Left forelimb (tissue), 1 donor: ENCODE results near the gene KLRC3.
"Not testable (repeated sequence)": the region's sequence is repeated elsewhere in the genome, so short reads cannot be mapped to it uniquely, and the experiment has no call there.

Experiments used
- DNase-seq: peaks from one replicate; pipeline ENCODE4 v3.0.0-alpha.2; 2018; ENCODE audit warnings: low spot score

Gene KLRC3

DNA sequence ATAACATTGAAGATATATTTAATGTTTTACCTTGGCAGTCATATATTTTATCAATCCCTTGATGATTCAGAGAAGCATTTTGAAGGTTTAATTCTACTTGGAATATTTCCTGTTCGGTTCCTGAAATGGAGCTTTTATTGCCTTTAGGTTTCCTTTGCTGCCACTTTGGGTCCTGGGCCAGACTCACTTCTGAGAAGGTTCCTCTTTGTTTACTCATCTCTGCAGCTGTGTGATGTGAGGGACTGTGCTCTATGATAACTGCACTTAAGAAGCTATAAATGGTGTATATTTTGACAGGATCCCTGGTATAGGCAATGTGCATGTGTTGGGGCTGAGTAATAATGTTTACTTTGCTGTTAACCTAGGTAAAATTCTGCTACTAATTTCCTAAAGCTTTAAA is at the start of gene KLRC3:
KLRC3 (minus strand) TSS at position 262 of the 400 bp plus-strand sequence; CDS start at position 217, 45 bp downstream.
- not testable (repeated sequence) for DNase-seq

DNA sequence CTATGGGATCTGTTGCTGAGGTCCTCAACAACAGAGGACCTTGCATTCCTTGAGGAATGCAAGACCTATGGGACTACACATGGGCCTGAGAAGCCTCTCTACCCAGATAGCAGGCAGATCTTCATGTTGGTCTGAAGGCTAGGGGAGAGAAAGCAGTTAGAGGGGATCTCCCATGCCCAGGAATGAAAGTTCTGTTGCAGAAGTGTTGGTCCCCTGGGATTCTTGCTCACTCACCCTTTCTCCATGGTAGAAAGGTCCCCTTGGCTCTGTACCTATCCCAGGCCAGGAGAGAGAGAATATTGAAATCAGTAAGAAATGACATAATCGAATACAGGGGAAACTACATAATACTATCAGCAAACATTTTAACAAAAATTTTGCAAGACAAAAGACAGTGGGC is 49.3 kb upstream of the KLRC3 start:
- no peak for DNase-seq

- no peak for DNase-seq
Measured at GRCh38 chr12:10466311-10466710, 45.9 kb upstream of the KLRC3 start.

DNA sequence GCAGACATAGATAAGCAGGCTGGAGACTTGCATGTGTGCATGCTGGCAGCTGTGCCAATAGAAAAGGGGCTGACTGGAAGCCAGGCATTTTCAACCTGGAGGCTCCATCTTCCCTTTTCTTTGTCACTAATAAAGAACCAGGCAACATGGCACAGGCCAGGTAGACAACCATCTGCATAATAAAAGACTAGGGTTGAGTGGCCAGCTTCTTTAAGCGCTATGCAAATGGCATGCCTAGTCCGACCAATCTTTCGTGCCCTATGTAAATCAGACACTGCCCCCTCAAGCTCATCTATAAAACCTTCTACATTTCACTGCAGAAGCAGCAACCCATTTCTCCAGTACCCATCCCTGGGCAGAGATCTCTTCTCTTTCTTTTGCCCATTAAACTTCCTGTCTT is 37.4 kb upstream of the KLRC3 start:
- DNase-seq = no peak

- no peak for DNase-seq
Measured at GRCh38 chr12:10456856-10457255, 36.5 kb upstream of the KLRC3 start.

DNA sequence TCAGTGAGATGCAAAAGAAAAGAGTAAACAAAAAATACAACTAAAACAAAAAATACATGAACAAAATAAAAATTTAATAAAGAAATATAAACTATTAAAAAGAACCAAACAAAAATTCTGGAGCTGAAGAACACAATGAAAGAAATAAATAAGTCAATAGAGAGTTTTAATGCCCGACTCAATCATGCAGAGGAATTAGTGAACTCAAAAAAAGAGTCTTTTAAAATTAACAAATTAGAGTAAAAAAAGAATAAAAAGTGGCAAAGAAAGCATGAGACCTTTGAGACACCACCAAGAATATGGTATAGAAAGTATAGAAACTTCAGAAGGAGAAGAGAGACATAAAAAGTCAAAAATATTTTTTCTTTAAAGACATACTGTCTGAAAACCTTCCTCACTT is 35.4 kb upstream of the KLRC3 start:
- DNase-seq = no peak

DNA sequence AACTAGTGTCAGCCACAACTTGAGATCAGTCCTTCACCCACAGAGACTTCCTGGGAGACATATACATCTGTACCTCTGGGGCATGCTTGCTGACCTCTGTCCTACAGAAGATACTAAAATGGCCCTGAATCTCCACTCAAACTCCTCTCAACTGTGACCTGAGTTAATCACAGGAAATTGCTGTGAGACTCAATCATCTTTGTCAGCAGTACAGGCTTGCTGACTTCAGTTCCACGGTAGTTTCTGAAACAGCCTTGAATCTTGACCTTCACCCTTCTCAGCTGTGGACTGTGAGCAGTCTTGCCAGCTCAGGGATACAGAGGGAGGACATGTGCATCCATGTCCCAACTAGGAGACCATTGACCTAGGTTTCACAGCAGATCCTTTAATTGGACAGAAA is 34.1 kb upstream of the KLRC3 start:
- DNase-seq = no peak

- no peak for DNase-seq
Measured at GRCh38 chr12:10453156-10453555, 32.8 kb upstream of the KLRC3 start, which contains the start of gene KLRC1. Gene KLRC1, minus strand, starts transcription at chr12:10453377. Its CDS starts 2,221 bp downstream, at chr12:10451156.

DNA sequence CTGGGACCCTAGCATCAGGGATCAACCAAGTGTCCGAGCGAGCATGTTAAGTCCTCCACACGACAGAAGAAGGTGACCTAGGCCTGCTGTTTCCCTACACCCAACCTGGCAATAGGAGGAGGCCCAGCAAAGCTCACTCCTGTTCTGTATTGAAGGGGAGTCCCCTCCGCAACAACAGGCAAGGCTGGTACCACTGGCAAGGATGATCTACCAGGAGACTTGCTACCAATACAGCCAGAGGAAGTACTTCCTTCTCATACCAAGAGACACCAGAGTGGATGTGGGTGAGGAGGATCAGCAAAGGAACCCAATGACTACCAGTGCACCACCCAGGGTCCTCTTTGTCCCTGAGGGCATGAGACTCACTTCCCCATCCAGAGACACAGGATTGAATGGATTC is 27.8 kb upstream of the KLRC3 start:
- DNase-seq = no peak

GRCh38 chr12:10446052-10446451 is 25.7 kb upstream of the KLRC3 start:
- DNase-seq = not testable (repeated sequence)

DNA sequence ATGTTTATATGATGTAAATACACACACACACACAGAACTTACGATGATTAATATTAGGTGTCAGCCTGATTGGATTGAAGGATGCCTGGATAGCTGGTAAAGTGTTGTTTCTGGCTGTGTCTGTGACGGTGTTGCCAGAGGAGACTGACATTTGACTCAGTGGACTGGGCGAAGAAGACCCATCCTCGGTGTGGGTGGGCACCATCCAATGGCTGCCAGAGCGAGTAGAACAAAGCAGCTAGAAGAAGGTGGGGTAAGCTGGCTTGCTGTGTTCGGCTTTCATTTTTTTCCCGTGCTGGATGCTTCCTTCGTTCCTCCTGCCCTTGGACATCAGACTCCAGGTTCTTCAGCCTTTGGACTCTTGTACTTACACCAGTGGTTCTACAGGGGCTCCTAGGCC is 20.7 kb upstream of the KLRC3 start:
- not testable (repeated sequence) for DNase-seq

- DNase-seq = not testable (repeated sequence)
Measured at GRCh38 chr12:10439608-10440274, 19.3 kb upstream of the KLRC3 start.

DNA sequence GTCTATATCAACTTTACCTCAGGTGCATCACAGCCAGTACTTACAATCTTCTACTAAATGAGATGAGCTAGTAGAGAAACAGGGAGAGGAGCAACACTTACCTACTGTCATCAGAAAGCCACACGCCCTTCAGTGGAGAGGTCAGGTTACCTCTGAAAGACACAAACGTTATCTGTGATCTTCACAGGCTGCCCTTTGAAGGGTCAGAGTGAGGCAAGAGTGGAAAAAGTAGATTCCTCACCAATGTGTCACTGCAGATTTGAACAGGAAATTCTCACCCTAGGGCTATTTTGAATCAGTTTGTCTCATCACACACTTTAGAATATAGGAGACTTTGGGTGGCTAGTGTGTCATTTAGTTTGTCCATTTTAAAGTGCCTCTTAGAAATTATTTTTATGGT is 17.2 kb upstream of the KLRC3 start:
- DNase-seq = not testable (repeated sequence)

GRCh38 chr12:10435816-10436215 is 15.4 kb upstream of the KLRC3 start, which contains the start of gene KLRC2:
Gene KLRC2, minus strand, starts transcription at chr12:10436010. Its CDS starts 24 bp downstream, at chr12:10435986.
- not testable (repeated sequence) for DNase-seq

DNA sequence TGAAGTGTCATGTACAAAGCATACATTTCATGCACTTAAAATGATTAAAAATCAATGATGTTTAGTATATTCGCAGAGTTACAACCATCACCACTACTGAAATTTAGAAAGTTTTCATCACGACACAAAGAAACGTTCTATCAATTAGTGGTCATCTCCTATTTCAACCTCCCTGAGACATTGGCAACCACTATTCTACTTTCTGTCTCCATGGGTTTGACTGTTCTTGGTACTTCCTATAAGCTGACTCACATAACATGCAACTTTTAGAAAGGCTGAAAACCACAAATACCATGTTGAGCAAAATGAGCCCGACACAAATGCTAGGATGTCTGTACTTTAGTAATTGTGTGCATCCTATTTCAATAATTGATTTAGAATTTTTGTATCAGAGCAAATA is 10.2 kb upstream of the KLRC3 start:
- not testable (repeated sequence) for DNase-seq

GRCh38 chr12:10425938-10426337 is 5.5 kb upstream of the KLRC3 start:
- not testable (repeated sequence) for DNase-seq

GRCh38 chr12:10424260-10424899 is 4.0 kb upstream of the KLRC3 start:
- not testable (repeated sequence) for DNase-seq

DNA sequence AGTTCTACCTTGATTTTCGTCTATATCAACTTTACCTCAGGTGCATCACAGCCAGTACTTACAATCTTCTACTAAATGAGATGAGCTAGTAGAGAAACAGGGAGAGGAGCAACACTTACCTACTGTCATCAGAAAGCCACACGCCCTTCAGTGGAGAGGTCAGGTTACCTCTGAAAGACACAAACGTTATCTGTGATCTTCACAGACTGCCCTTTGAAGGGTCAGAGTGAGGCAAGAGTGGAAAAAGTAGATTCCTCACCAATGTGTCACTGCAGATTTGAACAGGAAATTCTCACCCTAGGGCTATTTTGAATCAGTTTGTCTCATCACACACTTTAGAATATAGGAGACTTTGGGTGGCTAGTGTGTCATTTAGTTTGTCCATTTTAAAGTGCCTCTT is 1.8 kb upstream of the KLRC3 start:
- not testable (repeated sequence) for DNase-seq

DNA sequence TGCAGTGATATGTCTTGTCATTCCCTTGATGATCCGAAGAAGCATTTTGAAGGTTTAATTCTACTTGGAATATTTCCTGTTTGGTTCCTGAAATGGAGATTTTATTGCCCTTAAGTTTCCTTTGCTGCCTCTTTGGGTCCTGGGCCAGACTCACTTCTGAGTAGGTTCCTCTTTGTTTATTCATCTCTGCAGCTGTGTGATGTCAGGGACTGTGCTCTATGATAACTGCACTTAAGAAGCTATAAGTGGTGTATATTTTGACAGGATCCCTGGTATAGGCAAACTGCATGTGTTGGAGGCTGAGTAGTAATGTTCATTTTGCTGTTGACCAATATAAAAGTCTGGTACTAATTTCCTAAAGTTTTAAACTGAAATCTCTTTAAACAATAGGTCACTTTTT is 11.0 kb downstream of the KLRC3 start, which contains the start of gene KLRC4:
KLRC4 (minus strand) TSS at position 366 of the 400 bp plus-strand sequence; CDS start at position 184, 182 bp downstream.
- no peak for DNase-seq

- DNase-seq = no peak
Measured at GRCh38 chr12:10408842-10409241, 11.6 kb downstream of the KLRC3 start.

GRCh38 chr12:10406725-10407124 is 13.7 kb downstream of the KLRC3 start:
- DNase-seq = no peak

GRCh38 chr12:10405294-10405693 is 15.1 kb downstream of the KLRC3 start:
- DNase-seq = no peak

DNA sequence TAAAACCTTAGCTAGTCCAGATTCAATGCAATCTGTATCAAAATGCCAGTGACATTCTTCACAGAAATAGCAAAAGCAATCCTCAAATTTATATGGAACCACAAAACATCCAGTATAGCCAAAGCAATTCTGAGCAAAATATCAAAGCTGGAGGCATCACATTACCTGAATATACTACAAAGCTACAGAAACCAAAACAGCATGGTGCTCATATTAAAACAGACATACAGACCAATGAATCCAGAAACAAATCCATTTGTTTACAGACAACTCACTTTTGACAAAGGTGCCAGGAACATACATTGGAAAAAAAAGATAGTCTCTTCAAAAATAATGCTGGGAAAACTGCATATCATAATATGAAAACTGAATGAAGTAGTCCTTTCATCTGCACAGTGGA is 15.6 kb downstream of the KLRC3 start:
- DNase-seq = no peak
